Subcutaneous adipose tissue (tissue), 4 donors: ENCODE results near the gene KCNJ6. TPM values are rescaled to one million over a fixed set of nuclear protein-coding genes. Genes with fewer than 3 reads are reported as not detected.

Source experiments
- total RNA-seq, 4 donors: library from RNA; depleted of rRNA; stranded (reverse); fragments of >200 nt; gene quantifications; one replicate each; pipeline ENCODE4 v1.1.0, GENCODE V29; 2016
- TF ChIP-seq, protein P1 (sequence below): fragments of 450-650 bp; IDR thresholded peaks from one replicate; pipeline ENCODE4 v1.5.1; 2016; ENCODE audit warnings: low read depth, mild to moderate bottlenecking, control low read depth, antibody characterized with exemption, moderate library complexity

Gene KCNJ6
- total RNA-seq, 4 donors from 2014 or later: not detected

DNA sequence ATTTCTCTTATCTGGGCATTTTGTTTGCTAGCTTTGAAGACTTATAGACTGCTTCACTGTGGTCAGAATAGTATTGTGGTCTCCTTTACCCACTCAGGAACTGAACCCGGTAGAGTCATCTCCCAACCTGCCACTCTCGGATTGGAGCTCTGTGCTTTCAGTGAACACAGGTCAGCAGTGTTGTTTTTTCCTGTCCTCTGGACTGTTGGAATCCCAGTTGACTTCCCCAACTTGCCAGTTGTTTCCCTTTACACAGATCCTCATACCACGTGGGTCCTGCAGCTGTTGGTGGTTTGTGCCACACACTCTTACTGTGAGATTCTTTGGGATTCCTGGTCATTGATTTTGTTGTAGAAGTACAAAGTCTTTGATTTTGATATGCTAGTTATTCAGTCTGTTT lies 335.6 kb downstream of the KCNJ6 start:
- TF ChIP-seq, protein P1, sequence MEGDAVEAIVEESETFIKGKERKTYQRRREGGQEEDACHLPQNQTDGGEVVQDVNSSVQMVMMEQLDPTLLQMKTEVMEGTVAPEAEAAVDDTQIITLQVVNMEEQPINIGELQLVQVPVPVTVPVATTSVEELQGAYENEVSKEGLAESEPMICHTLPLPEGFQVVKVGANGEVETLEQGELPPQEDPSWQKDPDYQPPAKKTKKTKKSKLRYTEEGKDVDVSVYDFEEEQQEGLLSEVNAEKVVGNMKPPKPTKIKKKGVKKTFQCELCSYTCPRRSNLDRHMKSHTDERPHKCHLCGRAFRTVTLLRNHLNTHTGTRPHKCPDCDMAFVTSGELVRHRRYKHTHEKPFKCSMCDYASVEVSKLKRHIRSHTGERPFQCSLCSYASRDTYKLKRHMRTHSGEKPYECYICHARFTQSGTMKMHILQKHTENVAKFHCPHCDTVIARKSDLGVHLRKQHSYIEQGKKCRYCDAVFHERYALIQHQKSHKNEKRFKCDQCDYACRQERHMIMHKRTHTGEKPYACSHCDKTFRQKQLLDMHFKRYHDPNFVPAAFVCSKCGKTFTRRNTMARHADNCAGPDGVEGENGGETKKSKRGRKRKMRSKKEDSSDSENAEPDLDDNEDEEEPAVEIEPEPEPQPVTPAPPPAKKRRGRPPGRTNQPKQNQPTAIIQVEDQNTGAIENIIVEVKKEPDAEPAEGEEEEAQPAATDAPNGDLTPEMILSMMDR: no peak

DNA sequence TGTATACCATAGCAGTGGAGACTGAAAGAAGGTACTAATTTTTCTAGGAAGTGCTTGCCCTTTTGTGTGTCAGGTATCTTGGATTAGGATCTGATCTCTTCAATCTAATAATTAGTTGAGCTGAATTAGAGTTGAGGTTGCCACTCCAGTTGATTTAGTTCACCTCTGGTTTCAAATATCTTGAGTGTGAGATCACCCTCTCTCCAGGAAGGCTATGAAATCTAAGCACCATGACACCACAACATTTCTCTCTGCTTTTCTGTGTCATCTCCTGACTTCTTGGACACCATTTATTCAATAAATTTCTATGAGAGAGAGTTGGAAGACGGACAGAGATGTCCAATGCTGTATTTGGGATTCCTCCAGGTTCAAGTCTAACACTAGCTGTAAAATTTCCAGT lies 336.9 kb downstream of the KCNJ6 start:
- TF ChIP-seq, protein P1: no peak

DNA sequence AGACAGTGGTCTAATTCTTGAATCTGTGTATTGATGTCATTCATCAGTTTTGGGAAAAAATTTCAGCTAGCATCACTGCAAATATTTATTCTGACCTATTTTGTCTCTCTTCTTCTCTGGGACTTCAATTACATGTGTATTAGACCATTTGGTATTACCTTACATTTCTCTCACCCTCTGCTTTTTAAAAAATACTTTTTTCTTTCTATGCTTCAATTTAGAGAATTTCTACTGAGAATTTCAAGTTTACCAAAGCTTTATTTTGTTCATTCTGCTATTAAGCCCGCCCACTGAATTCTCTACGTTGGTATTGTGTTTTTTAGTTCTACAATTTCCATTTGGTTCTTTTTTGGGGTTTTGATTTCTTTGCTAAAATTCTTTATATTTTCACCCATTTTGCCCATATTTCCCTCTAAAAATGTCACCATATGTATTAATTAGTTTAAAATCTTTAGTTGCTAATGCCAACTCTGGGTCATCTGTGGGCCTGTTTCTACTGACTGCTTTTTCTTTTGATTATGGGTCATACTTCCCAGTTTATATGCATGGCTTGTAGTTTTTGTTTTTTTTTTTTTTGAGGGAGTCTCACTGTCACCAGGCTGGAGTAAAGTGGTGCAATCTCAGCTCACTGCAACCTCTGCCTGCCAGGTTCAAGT lies 337.7 kb downstream of the KCNJ6 start:
- TF ChIP-seq, protein P1: no peak

DNA sequence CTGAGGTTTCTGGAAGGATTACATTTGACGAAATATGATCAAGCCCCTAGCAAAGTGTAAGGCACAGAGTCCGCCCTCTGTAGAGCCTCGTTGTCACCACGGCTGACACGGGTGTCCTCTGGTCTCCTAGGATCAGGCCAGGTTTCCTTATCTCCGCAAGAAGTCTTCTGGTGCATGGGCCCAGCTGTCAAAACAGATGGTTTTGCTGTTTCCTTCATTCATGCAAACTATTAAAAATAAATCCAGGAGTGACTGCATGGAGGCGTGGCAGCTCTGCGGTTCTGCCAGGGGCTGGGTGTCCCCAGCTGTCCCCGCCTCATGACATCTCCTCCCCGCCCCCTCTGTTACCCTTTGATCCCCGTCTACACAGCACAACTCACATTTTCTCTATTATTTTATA lies 340.7 kb downstream of the KCNJ6 start:
- TF ChIP-seq, protein P1: no peak

DNA sequence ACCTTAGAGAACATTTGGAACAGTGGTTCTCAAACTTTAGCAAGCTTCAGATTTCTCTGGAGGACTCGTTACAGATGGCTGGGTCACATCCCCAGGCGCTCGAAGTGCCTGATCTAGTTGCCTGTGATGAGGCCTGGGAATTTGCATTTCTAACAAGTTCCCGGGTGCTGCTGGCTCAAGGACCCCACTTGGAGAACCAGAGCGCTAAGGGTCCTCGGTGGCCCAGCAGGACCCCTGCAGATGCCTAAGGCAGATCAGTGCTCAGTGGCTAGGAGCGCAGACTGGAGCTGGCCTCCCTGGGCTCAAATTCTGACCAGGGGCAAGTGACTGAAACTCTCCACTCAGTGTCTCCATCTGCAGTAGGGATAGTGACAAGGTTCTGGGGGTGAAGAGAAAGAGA lies 341.5 kb downstream of the KCNJ6 start:
- TF ChIP-seq, protein P1: no peak

DNA sequence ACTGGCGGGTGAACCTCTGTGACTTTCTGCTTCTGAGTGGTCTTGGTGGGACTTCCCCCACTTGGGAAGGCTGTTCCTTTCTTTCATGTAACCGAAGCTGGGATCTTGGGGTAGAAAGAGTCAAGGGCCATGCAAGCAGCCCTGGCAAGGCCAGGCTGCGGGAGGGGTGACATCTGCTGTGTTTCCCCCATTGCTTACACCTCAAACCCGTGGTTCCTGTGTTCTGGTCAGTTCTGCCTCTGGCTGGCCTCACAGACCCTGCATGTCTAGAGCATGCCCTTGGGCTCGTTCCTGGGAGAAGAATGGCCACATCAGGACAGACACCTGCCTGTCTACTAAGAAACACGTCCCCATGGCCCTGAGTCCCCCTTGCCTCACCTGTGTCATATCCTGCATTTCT lies 341.9 kb downstream of the KCNJ6 start:
- TF ChIP-seq, protein P1: no peak

DNA sequence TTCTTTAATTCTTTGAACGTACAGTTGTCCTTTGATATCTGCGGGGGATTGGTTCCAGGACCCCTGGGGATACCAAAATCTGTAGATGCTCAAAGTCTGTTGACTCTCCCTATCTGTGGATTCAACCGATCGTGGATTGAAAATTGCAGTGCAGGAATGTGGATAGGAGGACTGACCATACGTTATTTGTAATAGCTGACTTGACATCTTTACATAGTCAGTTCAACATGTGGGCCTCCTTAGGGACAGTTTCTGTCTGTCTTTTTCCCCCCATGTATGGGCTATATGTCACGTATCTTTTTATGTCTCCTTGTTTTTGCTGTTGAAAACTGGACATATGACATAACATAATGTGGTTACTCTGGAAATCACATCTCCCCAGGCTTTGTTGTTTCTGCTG lies 344.8 kb downstream of the KCNJ6 start:
- TF ChIP-seq, protein P1: no peak
